ENCODE data around the gene TRIM51G. TPM values are rescaled to one million over a fixed set of nuclear protein-coding genes. Genes with fewer than 3 reads are reported as not detected.

The TRIM51G gene
- total RNA-seq, result not detected in 2 replicates

GRCh38 chr11:48983785-48984184, at the start of gene TRIM51G:
Gene TRIM51G (minus strand): TSS chr11:48983885. CDS start chr11:48981695, 2,190 bp downstream.

GRCh38 chr11:49028523-49028922, 44.8 kb upstream of the TRIM51G start, which contains the start of gene TRIM49B:
Gene TRIM49B (plus strand): TSS chr11:49028823. CDS start chr11:49031600, 2,777 bp downstream.

Other genes starting within 250 kb of the TRIM51G start
- not detected in 2 replicates for gene TRIM49B, start 44.9 kb upstream of the TRIM51G start, total RNA-seq
- not detected in 2 replicates for gene TRIM64C, start 75.2 kb upstream of the TRIM51G start, total RNA-seq
- gene FOLH1, start 224.7 kb upstream of the TRIM51G start, total RNA-seq, result 0.33 TPM in 1 of 2 replicates, not detected in the other

Measured in vein endothelial cell (primary cell).